Measurements from ENCODE around the gene CHMP1A.

CHMP1A gene

GRCh38 chr16:89605186-89605970 is 52.1 kb downstream of the CHMP1A start:
- DNase-seq (ENCODE audit: low read depth, low spot score): no peak

- no peak for DNase-seq (ENCODE audit: low read depth, low spot score)
Observed at GRCh38 chr16:89604764-89605163, 52.7 kb downstream of the CHMP1A start.

- no peak for DNase-seq (ENCODE audit: low read depth, low spot score)
Observed at GRCh38 chr16:89602952-89603590, 54.4 kb downstream of the CHMP1A start.

- peak; percentile 79 for DNase-seq (ENCODE audit: low read depth, low spot score)
Observed at GRCh38 chr16:89602273-89602951, 55.1 kb downstream of the CHMP1A start.

GRCh38 chr16:89601906-89602272 is 55.6 kb downstream of the CHMP1A start:
- DNase-seq (ENCODE audit: low read depth, low spot score): no peak

- DNase-seq (ENCODE audit: low read depth, low spot score): no peak
Observed at GRCh38 chr16:89600956-89601355, 56.6 kb downstream of the CHMP1A start.

GRCh38 chr16:89600427-89600826 is 57.1 kb downstream of the CHMP1A start:
- DNase-seq (ENCODE audit: low read depth, low spot score): no peak

- no peak for DNase-seq (ENCODE audit: low read depth, low spot score)
Observed at GRCh38 chr16:89599902-89600301, 57.6 kb downstream of the CHMP1A start.

- DNase-seq (ENCODE audit: low read depth, low spot score): no peak
Observed at GRCh38 chr16:89599451-89599858, 58.1 kb downstream of the CHMP1A start.

- no peak for DNase-seq (ENCODE audit: low read depth, low spot score)
Observed at GRCh38 chr16:89598199-89598598, 59.3 kb downstream of the CHMP1A start.

- DNase-seq (ENCODE audit: low read depth, low spot score): no peak
Observed at GRCh38 chr16:89596957-89597649, 60.4 kb downstream of the CHMP1A start.

- no peak for DNase-seq (ENCODE audit: low read depth, low spot score)
Observed at GRCh38 chr16:89596061-89596689, 61.3 kb downstream of the CHMP1A start.

GRCh38 chr16:89595330-89596060 is 62.0 kb downstream of the CHMP1A start:
- no peak for DNase-seq (ENCODE audit: low read depth, low spot score)
